Skin of body (tissue), 2 donors: ENCODE results near the gene ZNF853. TPM values are rescaled to one million over a fixed set of nuclear protein-coding genes. Genes with fewer than 3 reads are reported as not detected.
A peak's percentile ranks its signal among the peaks of the same experiment; 100 is the strongest.
"Not testable (repeated sequence)": the region's sequence is repeated elsewhere in the genome, so short reads cannot be mapped to it uniquely, and the experiment has no call there.

Source experiments
- DNase-seq: peaks from one replicate; lab custom pipeline; 2025; lab: John Stamatoyannopoulos, UW
- total RNA-seq: library from RNA; depleted of rRNA; stranded (reverse); fragments of >200 nt; gene quantifications from one replicate; pipeline ENCODE4 v1.2.3, GENCODE V29; 2014

ZNF853 gene
- total RNA-seq = 5.1 TPM

- no peak for DNase-seq
These were observed at the start of gene ZNF853 for GRCh38 chr7:6614953-6615722. ZNF853 (plus strand) TSS chr7:6615610; CDS start chr7:6616175, 565 bp downstream.

DNA sequence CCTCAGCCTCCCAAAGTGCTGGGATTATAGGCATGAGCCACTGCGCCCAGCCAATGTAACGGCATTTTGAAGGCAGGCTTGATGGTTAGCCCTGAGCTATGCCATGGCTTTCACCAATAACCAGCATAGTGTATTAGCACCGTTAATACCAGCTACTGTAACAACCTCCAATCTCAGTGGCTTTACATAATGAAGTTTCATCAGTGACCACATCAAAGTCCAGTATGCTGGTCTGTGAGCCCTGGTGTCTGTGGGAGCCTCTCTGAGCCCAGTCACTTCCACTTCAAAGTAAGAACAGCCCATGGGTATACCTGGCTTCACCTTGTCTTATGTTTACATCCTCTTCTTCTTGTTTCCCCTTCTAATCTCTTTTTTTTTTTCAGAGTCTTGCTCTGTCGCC is 49.8 kb upstream of the ZNF853 start:
- DNase-seq = no peak

GRCh38 chr7:6567886-6568285 is 47.5 kb upstream of the ZNF853 start:
- DNase-seq = no peak

DNA sequence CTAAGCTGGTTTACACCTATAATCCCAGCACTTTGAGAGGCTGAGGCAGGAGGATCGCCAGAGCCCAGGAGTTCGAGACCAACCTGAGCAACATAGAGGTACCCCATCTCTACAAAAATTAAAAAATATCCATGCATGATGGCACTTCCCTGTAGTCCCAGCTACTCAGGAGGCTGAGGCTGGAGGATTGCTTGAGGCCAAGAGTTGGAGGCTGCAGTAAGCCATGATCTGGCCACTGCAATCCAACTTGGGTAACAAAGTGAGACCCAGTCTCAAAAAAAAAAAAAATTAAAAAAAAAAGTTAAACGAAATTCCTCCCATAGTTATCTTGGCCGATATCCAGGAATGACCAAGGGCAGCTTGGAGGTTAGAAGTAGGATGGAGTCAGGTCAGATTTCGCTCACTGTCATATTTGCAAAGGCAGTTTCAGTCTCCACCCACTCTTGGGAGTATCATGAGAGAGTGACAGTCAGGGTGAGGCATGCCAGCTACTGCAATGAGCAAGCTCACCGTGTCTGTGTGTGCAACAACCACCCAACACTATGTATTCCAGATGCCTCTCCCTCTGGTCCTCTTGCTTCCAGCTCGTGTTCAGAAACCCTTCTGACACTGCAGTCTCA is 44.1 kb upstream of the ZNF853 start:
- no peak for DNase-seq

GRCh38 chr7:6575281-6576023 is 40.0 kb upstream of the ZNF853 start:
- no peak for DNase-seq

DNA sequence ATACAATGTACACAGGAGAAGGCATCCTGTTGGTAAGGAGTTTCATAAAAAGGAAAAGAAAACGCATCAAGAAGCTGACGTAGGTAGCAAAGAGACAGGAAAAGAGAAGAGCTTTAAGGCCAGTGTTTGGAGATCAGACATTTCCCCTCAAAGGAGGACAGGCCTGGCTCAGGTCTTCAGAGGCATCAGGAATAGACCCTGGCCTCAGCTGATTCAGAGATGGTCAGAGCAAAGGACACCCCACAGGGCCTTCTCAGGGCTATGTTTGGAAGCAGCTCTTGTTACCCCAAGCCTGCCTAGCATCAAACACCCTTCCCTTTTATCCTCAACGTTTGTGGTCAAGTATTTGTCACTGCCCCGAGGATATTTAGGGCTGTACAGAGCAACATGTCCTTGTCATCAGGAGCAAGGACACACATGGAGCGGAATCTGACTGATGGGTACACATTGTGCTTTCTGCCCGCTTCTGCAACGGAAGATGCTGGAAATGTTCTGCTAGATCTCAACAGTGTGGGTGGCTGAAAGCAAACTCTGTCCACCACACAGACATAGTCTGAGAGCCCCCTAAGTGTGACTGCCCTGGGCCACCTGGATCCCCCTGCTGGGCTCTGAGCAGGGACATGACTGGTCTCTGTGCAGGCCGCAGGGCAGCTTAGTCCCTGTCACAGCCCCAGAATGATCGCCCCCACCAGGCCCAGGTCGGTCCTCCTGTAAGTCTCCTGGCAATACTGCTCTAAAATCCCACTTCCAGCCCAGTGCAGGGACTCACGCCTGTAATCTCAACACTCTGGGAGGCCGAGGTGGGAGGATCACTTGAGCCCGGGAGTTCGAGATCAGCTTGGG is 39.2 kb upstream of the ZNF853 start:
- no peak for DNase-seq

DNA sequence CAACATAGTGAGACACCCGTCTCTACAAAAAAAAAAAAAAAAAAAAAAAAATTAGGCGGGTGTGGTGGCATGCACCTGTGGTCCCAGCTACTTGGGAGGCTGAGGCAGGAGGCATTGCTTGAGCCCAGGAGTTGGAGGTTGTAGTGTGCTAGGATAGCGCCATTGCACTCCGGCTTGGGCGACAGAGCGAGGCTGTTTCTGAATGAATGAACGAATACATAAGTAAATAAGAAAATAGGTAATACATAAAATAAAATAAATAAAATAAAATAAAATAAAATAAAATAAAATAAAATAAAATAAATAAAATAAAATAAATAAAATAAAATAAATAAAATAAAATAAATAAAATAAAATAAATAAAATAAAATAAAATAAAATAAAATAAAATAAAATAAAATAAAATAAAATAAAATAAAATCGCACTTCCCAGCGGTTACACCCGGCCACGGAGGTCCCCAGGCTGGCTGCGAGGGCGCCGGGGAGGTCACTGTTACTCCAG is 38.5 kb upstream of the ZNF853 start:
- DNase-seq = not testable (repeated sequence)

DNA sequence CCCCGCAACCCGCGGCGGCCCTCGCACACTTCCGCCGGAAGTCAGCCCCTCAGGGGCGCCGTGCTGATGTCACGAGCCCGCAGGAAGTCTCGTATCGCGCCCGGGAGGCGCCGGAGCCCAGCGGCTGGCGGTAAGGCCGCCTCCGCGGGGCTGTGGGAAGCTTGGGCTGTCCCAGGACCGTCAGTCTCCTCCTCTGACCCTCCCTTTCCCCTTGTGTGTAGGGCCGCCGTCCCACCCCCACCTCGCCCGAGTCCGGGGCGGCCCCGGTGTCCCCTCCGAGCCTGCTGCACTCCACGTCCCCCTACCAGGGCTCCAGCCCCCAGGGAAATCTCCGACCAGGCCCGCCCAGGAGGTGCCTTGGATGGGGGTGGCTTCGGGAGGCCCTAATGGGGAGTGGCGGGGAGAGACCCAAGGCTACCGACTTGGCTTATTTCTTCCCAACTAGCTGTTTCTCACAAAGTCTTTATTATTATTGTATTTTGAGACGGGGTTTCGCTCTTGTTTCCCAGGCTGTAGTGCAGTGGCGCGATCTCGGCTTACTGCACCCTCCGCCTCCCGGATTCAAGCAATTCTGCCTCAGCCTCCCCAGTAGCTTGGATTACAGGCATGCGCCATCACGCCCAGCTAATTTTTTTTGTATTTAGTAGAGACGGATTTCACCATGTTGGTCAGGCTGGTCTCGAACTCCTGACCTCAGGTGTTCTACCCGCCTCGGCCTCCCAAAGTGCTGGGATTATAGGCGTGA is 37.9 kb upstream of the ZNF853 start, which contains the start of gene ZDHHC4:
ZDHHC4 (plus strand) TSS at position 86 of the 745 bp plus-strand sequence. CDS start 3,108 bp downstream, outside the sequence.
- DNase-seq = peak; percentile 79

DNA sequence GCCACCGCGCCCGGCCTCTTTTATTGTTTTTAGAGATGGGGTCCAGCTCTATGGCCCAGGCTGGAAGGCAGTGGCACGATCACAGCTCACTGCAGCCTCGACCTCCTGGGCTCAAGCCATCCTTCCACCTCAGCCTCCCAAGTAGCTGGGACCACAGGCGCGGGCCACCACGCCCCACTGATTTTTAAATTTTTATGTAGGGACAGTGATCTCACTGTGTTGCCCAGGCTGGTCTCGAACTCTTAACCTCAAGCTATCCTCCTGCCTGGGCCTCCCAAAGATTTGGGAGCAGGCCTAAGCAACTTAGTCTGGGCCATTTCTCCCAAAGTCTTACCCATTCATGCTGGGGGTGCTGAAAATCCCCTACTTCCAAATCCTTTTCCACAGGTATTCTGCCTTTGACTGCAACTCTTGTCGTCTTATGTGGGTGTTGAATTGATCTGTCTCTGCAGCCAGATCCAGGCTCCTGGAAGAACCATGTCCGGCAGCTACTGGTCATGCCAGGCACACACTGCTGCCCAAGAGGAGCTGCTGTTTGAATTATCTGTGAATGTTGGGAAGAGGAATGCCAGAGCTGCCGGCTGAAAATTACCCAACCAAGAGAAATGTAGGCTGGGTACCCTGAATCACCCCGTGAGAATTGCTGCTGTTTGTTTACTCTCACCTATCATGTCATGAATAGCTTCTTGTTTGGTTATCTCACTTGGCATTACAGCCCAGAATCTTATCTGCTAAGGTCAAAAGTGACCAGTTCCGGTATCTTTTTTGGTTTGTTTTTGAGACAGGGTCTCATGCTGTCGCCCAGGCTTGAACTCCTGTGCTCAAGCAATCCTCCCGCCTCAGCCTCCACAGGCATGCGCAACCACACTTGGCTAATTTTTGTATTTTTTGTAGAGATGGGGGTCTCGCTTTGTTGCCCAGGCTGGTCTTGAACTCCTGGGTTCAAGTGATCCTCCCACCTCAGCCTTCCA is 37.0 kb upstream of the ZNF853 start:
- no peak for DNase-seq

- no peak for DNase-seq
These were observed 36.0 kb upstream of the ZNF853 start for GRCh38 chr7:6579446-6579845.

DNA sequence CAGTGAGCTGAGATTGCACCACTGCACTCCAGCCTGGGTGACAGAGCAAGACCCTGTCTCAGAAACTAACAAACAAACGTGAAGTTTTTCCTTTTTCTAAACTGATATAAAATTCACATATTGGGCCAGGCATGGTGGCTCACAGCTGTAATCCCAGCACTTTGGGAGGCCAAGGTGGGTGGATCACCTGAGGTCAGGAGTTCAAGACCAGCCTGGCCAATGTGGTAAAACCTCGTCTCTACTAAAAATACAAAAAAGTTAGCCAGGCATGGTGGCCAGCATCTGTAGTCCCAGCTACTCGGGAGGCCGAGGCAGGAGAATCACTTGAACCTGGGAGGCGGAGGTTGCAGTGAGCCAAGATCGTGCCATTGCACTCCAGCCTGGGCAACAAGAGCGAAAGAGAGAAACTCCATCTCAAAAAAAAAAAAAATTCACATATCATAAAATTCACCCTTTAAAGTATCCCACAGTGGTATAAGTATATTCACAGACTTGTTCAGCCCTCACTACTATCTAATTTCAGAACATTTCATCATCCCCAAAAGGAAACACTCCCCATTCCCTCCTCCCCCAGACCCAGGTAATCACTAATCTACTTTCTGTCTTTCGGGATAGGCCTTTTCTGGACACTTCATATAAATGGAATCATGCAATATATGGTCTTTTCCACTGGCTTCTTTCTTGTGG is 29.5 kb upstream of the ZNF853 start:
- DNase-seq = not testable (repeated sequence)

DNA sequence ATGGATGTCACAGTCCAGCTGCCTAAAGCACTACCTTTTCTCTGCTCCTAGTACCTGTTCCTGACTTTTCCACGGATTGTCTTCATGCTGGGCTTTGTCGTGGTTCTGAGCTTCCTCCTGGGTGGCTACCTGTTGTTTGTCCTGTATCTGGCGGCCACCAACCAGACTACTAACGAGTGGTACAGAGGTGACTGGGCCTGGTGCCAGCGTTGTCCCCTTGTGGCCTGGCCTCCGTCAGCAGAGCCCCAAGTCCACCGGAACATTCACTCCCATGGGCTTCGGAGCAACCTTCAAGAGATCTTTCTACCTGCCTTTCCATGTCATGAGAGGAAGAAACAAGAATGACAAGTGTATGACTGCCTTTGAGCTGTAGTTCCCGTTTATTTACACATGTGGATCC is 26.8 kb upstream of the ZNF853 start:
- DNase-seq = no peak

DNA sequence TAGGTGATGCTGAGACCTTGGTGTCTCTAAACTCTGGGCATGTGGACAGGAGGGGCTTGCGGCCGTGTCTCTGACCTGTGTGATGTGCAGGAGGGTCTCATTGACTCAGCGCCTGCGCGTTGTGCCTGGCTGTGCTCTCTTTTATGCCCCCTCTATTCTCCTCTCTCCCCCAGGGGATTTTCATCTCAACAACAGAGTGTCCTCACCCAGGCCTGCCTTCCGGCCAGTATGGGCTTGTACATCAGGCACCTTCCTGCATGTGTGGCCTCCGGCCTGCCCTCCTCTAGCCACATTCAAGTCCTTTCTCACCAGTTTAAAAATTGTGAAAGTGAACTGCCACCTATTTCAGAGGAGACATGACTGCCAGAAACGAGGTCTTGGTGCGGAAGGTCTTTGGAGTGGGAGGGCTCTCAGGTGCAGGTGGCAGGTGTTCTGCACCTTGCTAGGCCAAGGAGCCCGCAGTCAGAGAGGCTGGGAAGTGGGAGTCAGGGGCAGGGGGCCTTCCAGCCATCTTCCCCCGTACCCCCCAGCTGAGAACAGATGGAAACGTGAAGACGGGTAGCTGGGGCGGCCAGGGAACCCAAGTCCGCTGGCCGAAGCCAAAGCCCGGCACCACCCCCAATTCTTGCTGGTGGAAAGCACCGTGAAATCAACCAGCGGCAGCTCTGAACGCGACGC is 26.1 kb upstream of the ZNF853 start:
- no peak for DNase-seq

DNA sequence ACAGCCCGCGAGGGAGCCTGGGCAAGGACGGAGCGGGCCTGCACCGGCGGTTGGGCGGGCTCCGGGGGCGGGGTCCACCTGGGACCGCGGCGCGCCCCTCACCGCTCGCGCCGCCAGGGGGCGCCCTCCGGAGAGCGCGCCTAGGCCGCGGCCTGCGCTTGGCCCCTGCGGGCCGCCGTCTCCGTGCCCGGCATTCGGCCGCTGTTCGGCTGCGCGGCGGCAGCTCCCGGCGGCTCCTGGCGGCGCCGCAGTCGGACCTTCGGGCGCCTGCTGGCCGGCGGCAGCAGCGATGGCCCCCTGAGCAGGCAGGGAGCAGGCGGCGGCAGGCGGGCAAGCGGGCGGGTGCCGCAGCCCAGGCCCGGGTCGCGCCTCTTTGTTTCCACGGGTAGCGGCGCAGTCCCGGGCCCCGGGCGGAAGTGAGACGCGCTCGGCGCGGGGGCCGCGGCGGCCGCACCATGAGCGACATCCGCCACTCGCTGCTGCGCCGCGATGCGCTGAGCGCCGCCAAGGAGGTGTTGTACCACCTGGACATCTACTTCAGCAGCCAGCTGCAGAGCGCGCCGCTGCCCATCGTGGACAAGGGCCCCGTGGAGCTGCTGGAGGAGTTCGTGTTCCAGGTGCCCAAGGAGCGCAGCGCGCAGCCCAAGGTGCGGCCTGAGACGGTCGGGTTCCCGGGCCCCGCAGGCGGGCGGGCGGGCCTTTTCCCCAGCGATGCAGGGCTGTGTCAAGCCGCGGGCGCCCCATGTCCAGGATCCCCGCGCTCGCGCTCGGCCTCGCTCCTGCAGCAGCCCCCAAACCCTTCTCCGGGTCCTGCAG is 25.4 kb upstream of the ZNF853 start, which contains the start of gene INTS15:
INTS15 (plus strand) TSS at position 193 of the 816 bp plus-strand sequence; CDS start at position 456, 263 bp downstream.
- peak; percentile 80 for DNase-seq

DNA sequence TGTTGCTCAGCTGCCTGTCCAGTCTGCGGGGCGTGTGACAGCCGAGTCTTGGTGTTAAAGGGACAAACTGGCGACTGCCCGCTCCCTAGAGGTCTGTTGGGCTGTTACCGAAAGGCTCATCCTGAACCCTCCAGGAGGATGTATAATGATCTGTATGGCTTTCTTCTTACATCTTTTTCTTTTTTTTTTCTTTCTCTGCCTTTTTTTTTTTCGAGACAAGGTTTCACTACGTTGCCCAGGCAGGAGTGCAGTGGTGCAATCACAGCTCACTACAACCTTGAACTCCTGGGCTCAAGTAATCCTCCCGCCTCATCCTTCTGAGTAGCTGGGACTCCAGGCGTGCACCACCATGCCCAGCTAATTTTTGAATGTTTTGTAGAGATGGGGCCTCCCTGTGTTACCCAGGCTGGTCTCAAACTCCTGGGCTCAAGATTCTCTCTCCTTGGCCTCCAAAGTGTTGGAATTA is 24.7 kb upstream of the ZNF853 start:
- no peak for DNase-seq

GRCh38 chr7:6600093-6600492 is 15.3 kb upstream of the ZNF853 start:
- no peak for DNase-seq

- no peak for DNase-seq
These were observed 11.0 kb upstream of the ZNF853 start for GRCh38 chr7:6604458-6604857.
